ENCODE measurements around the gene LAMB4. TPM values are rescaled to one million over a fixed set of nuclear protein-coding genes. Genes with fewer than 3 reads are reported as not detected.

Gene LAMB4
- total RNA-seq, 2 experiments from 2014 or later: 0.08 to 0.11 TPM

DNA sequence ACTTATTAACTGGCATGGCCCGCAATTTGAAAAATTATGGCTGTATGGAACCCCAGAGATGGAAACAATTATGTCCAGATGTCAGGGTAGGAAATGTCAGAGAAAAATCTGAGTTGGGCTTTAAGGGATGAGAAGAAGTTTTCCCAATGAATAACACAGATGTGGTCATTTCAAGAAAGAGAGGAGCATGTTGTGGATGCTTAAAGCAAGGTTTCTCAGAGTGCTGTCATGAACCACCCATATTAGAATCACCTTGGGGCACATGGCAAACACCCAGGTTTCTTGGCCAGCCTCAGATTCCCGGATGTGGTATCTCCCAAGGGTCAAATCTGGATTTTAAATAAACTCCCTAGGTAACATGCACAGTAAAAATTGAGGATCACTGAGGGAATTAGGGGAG is 43.6 kb downstream of the LAMB4 start:
- no peaks in the 10 kb centered on the region for H3K36me3 Mint-ChIP-seq (ENCODE audit: low read depth)
- Histone ChIP-seq H3K9me3 (ENCODE audit: control insufficient read depth in 1 of 2, insufficient read depth in 1 of 2, low read length in 2 of 2) (peaks cover 0 to 4% of the 10 kb centered on the region in 2 experiments), H3K36me3 (ENCODE audit: insufficient read depth, low read length) (no peaks in the 10 kb centered on the region), H3K4me3 (ENCODE audit: low read length) (no peak overlapping the region), H3K4me1 (ENCODE audit: insufficient read depth, low read length) (no peaks in the 10 kb centered on the region), H3K27ac (ENCODE audit: low read depth in 1 of 2, low read length in 2 of 2) (no peak overlapping the region), H3K27me3 (ENCODE audit: control insufficient read depth in 1 of 2, insufficient read depth in 2 of 2, low read length in 2 of 2) (no peaks in the 10 kb centered on the region)
- H3K27me3 Mint-ChIP-seq: no peaks in the 10 kb centered on the region
- ChIA-PET POLR2A (no interaction called here), CTCF (no interaction called here)
- DNase-seq (no peak), ATAC-seq (ENCODE audit: poor library complexity) (no peak)
- no peaks in the 10 kb centered on the region for H3K4me1 Mint-ChIP-seq (ENCODE audit: low read depth)
- no peak overlapping the region for H3K27ac Mint-ChIP-seq
- intact Hi-C loops (cut with DNase I, micrococcal nuclease): no loop called here
- no peak for TF ChIP-seq CTCF (IDR thresholded peaks at IDR 0.05)
- peaks cover under 1% of the 10 kb centered on the region for H3K9me3 Mint-ChIP-seq
- no peak overlapping the region for H3K4me3 Mint-ChIP-seq

DNA sequence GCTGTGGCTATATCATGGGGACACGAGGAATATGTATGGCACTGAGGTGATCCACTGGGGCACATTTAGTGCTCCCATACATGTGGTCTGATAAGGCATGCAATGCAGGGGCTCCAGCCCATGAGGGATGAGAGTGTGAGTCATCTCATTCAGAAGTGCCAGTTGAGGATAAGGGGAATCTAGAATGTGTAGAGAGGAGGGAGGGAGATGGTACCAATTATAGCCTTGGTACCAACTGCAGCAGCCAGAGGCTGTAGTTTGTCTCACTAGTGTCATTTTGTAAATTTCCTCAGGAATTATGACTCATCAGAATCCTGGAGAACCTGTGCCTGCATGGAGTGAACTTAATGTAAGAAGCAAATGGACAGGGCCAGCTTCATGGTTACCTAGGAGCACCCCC is 46.2 kb downstream of the LAMB4 start:
- no peaks in the 10 kb centered on the region for H3K27me3 Mint-ChIP-seq
- H3K4me3 Mint-ChIP-seq: no peak overlapping the region
- TF ChIP-seq CTCF (IDR thresholded peaks at IDR 0.05): no peak
- peaks cover 0 to 10% of the 10 kb centered on the region in 2 experiments for H3K9me3 ChIP-seq (ENCODE audit: control insufficient read depth in 1 of 2, insufficient read depth in 1 of 2, low read length in 2 of 2)
- ATAC-seq (ENCODE audit: poor library complexity) (no peak), DNase-seq (no peak)
- no peaks in the 10 kb centered on the region for H3K36me3 Mint-ChIP-seq (ENCODE audit: low read depth)
- H3K27ac ChIP-seq (ENCODE audit: low read depth in 1 of 2, low read length in 2 of 2): no peak overlapping the region
- POLR2A ChIA-PET: no interaction called here
- no peaks in the 10 kb centered on the region for H3K4me1 Mint-ChIP-seq (ENCODE audit: low read depth)
- peaks cover 3% of the 10 kb centered on the region for H3K9me3 Mint-ChIP-seq
- CTCF ChIA-PET: no interaction called here
- no peak overlapping the region for H3K27ac Mint-ChIP-seq
- no peaks in the 10 kb centered on the region for H3K36me3 ChIP-seq (ENCODE audit: insufficient read depth, low read length)
- no peaks in the 10 kb centered on the region for H3K27me3 ChIP-seq (ENCODE audit: control insufficient read depth in 1 of 2, insufficient read depth in 2 of 2, low read length in 2 of 2)
- no peak overlapping the region for H3K4me3 ChIP-seq (ENCODE audit: low read length)
- intact Hi-C loops (cut with DNase I, micrococcal nuclease): no loop called here
- no peaks in the 10 kb centered on the region for H3K4me1 ChIP-seq (ENCODE audit: insufficient read depth, low read length)

GRCh38 chr7:108079648-108080591 is 50.2 kb downstream of the LAMB4 start:
- ATAC-seq (ENCODE audit: poor library complexity): no peak
- H3K9me3 Mint-ChIP-seq: peaks cover 3% of the 10 kb centered on the region
- no peaks in the 10 kb centered on the region for H3K27me3 Mint-ChIP-seq
- Histone ChIP-seq H3K9me3 (ENCODE audit: control insufficient read depth in 1 of 2, insufficient read depth in 1 of 2, low read length in 2 of 2) (peaks cover 0 to 10% of the 10 kb centered on the region in 2 experiments), H3K4me1 (ENCODE audit: insufficient read depth, low read length) (no peaks in the 10 kb centered on the region), H3K27ac (ENCODE audit: low read depth in 1 of 2, low read length in 2 of 2) (no peak overlapping the region), H3K4me3 (ENCODE audit: low read length) (no peak overlapping the region), H3K36me3 (ENCODE audit: insufficient read depth, low read length) (no peaks in the 10 kb centered on the region), H3K27me3 (ENCODE audit: control insufficient read depth in 1 of 2, insufficient read depth in 2 of 2, low read length in 2 of 2) (no peaks in the 10 kb centered on the region)
- no peak overlapping the region for H3K4me3 Mint-ChIP-seq
- H3K4me1 Mint-ChIP-seq (ENCODE audit: low read depth): no peaks in the 10 kb centered on the region
- no peak for TF ChIP-seq CTCF (IDR thresholded peaks at IDR 0.05)
- no peaks in the 10 kb centered on the region for H3K36me3 Mint-ChIP-seq (ENCODE audit: low read depth)
- intact Hi-C loops (cut with DNase I, micrococcal nuclease): no loop called here
- no peak for DNase-seq
- ChIA-PET POLR2A (no interaction called here), CTCF (no interaction called here)
- H3K27ac Mint-ChIP-seq: no peak overlapping the region
